Astrocyte (in vitro differentiated cells and primary cell): ENCODE results near the gene SLC10A6. TPM values are rescaled to one million over a fixed set of nuclear protein-coding genes. Genes with fewer than 3 reads are reported as not detected.

ENCODE experiments used
- DNase-seq: peaks from one replicate; pipeline ENCODE4 v3.0.0-alpha.2; 2010; ENCODE audit warnings: low read depth
- FAIRE-seq: peaks from 2 replicates; lab custom pipeline; 2011; peaks lifted over from hg19 to GRCh38; lab: Jason Lieb, UNC
- H2AFZ ChIP-seq: 2 replicates; pipeline ENCODE4 v1.6.0; 2012; ENCODE audit warnings: low read depth, low read length, inconsistent platforms
- H3K27ac ChIP-seq: 2 replicates; pipeline ENCODE4 v1.5.1; 2011; ENCODE audit warnings: low read depth, low read length, inconsistent platforms
- H3K27me3 ChIP-seq: 2 replicates; pipeline ENCODE4 v1.6.0; 2011; ENCODE audit warnings: low read length, inconsistent platforms; ENCODE audit not compliant: insufficient read depth
- H3K36me3 ChIP-seq: 2 replicates; pipeline ENCODE4 v1.5.1; 2011; ENCODE audit warnings: low read length, inconsistent platforms; ENCODE audit not compliant: insufficient read depth
- H3K4me1 ChIP-seq: 2 replicates; pipeline ENCODE4 v1.5.1; 2011; ENCODE audit warnings: low read length, inconsistent platforms; ENCODE audit not compliant: insufficient read depth
- H3K4me2 ChIP-seq: 2 replicates; pipeline ENCODE4 v1.6.0; 2012; ENCODE audit warnings: low read length, inconsistent platforms
- H3K4me3 ChIP-seq: 2 replicates; pipeline ENCODE4 v1.5.1; 2011; ENCODE audit warnings: low read depth, mild to moderate bottlenecking, low read length, inconsistent platforms; ENCODE audit not compliant: insufficient read depth
- H3K79me2 ChIP-seq: 2 replicates; pipeline ENCODE4 v1.6.0; 2012; ENCODE audit warnings: mild to moderate bottlenecking, low read length, inconsistent platforms; ENCODE audit not compliant: insufficient read depth
- H3K9ac ChIP-seq: 2 replicates; pipeline ENCODE4 v1.6.0; 2012; ENCODE audit warnings: mild to moderate bottlenecking, low read length, inconsistent platforms
- H3K9me3 ChIP-seq: 2 replicates; pipeline ENCODE4 v1.5.1; 2012; ENCODE audit warnings: low read depth, mild to moderate bottlenecking, low read length, inconsistent platforms; ENCODE audit not compliant: insufficient read depth
- H4K20me1 ChIP-seq: 2 replicates; pipeline ENCODE4 v1.6.0; 2012; ENCODE audit warnings: low read length, inconsistent platforms; ENCODE audit not compliant: insufficient read depth
- H3K27ac Mint-ChIP-seq: one replicate; pipeline ENCODE4 v1.8.0; 2021; ENCODE audit warnings: mild to moderate bottlenecking, mixed read lengths; ENCODE audit not compliant: unreplicated experiment
- H3K27me3 Mint-ChIP-seq: one replicate; pipeline ENCODE4 v1.8.0; 2021; ENCODE audit warnings: low read depth, mixed read lengths; ENCODE audit not compliant: unreplicated experiment
- H3K36me3 Mint-ChIP-seq: one replicate; pipeline ENCODE4 v1.8.0; 2021; ENCODE audit warnings: low read depth, mixed read lengths; ENCODE audit not compliant: unreplicated experiment
- H3K4me1 Mint-ChIP-seq: one replicate; pipeline ENCODE4 v1.8.0; 2021; ENCODE audit warnings: low read depth, mixed read lengths; ENCODE audit not compliant: unreplicated experiment
- H3K4me3 Mint-ChIP-seq: one replicate; pipeline ENCODE4 v1.8.0; 2021; ENCODE audit warnings: mild to moderate bottlenecking, moderate library complexity, mixed read lengths; ENCODE audit not compliant: unreplicated experiment
- H3K9me3 Mint-ChIP-seq: one replicate; pipeline ENCODE4 v1.8.0; 2021; ENCODE audit warnings: mild to moderate bottlenecking, mixed read lengths; ENCODE audit not compliant: unreplicated experiment
- EZH2 ChIP-seq: IDR thresholded peaks from 2 replicates; pipeline ENCODE4 v1.6.1; 2012; ENCODE audit warnings: mild to moderate bottlenecking, low read length, inconsistent platforms; ENCODE audit not compliant: insufficient read depth
- total RNA-seq: library from RNA; stranded (reverse); gene quantifications from 2 replicates; pipeline ENCODE4 v1.2.1, GENCODE V29; 2021
- TF ChIP-seq, protein P1 (sequence below): IDR thresholded peaks from 2 replicates; pipeline ENCODE4 v1.5.1; 2011; ENCODE audit warnings: low read depth, mild to moderate bottlenecking, inconsistent platforms, low read length, moderate library complexity; ENCODE audit not compliant: insufficient read depth

SLC10A6 gene
- total RNA-seq, 1 donor from 2014 or later, result not detected

- Histone ChIP-seq H4K20me1 (no peaks in the 10 kb centered on the region), H3K9ac (no peak overlapping the region), H3K36me3 (no peaks in the 10 kb centered on the region), H3K9me3 (no peaks in the 10 kb centered on the region), H3K4me2 (no peak overlapping the region), H3K79me2 (no peaks in the 10 kb centered on the region), H3K4me3 (no peak overlapping the region), H2AFZ (no peak overlapping the region), H3K27me3 (no peaks in the 10 kb centered on the region), H3K27ac (no peak overlapping the region), H3K4me1 (no peaks in the 10 kb centered on the region)
- H3K4me1 Mint-ChIP-seq, result peaks cover 12% of the 10 kb centered on the region
- no peak for DNase-seq
- no peak for FAIRE-seq
- peak overlapping the region; percentile 0 for H3K4me3 Mint-ChIP-seq
- TF ChIP-seq EZH2, result no peak
- TF ChIP-seq, protein P1, sequence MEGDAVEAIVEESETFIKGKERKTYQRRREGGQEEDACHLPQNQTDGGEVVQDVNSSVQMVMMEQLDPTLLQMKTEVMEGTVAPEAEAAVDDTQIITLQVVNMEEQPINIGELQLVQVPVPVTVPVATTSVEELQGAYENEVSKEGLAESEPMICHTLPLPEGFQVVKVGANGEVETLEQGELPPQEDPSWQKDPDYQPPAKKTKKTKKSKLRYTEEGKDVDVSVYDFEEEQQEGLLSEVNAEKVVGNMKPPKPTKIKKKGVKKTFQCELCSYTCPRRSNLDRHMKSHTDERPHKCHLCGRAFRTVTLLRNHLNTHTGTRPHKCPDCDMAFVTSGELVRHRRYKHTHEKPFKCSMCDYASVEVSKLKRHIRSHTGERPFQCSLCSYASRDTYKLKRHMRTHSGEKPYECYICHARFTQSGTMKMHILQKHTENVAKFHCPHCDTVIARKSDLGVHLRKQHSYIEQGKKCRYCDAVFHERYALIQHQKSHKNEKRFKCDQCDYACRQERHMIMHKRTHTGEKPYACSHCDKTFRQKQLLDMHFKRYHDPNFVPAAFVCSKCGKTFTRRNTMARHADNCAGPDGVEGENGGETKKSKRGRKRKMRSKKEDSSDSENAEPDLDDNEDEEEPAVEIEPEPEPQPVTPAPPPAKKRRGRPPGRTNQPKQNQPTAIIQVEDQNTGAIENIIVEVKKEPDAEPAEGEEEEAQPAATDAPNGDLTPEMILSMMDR, result no peak
- H3K27ac Mint-ChIP-seq, result no peak overlapping the region
- no peaks in the 10 kb centered on the region for H3K9me3 Mint-ChIP-seq
- H3K36me3 Mint-ChIP-seq, result no peaks in the 10 kb centered on the region
- H3K27me3 Mint-ChIP-seq, result peaks cover 2% of the 10 kb centered on the region
Measured at GRCh38 chr4:86857341-86858052, 8.3 kb upstream of the SLC10A6 start.

- Mint-ChIP-seq H3K4me3 (no peak overlapping the region), H3K36me3 (no peaks in the 10 kb centered on the region), H3K27me3 (peaks cover 2% of the 10 kb centered on the region), H3K27ac (no peak overlapping the region), H3K4me1 (peaks cover 12% of the 10 kb centered on the region), H3K9me3 (no peaks in the 10 kb centered on the region)
- Histone ChIP-seq H3K36me3 (no peaks in the 10 kb centered on the region), H3K4me2 (no peak overlapping the region), H3K9me3 (no peaks in the 10 kb centered on the region), H3K27me3 (no peaks in the 10 kb centered on the region), H3K4me1 (no peaks in the 10 kb centered on the region), H3K4me3 (no peak overlapping the region), H2AFZ (no peak overlapping the region), H3K9ac (no peak overlapping the region), H3K79me2 (no peaks in the 10 kb centered on the region), H4K20me1 (no peaks in the 10 kb centered on the region), H3K27ac (no peak overlapping the region)
- TF ChIP-seq, protein P1, result no peak
- no peak for TF ChIP-seq EZH2
- DNase-seq, result no peak
- FAIRE-seq, result no peak
Measured at GRCh38 chr4:86856896-86857295, 7.7 kb upstream of the SLC10A6 start.

DNA sequence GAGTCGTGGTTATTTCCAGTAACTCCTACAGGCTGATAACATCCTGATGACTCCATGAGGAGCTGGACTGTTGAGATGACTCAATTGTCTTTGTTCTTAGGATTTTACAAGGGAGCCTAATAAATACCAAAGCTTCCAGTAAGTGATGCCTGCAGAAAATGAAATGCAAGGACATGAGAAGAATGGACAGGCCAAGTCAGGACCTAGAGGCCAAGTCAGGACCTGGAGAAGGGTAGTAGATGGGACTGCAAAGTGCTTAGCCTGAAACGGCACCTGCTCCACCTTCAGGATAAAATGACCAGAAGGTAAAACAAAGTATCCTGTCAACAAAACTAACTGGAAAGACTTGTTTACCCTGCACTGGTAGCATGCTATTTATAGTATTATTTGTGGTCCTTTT, 6.4 kb upstream of the SLC10A6 start:
- Histone ChIP-seq H3K9me3 (no peaks in the 10 kb centered on the region), H3K9ac (no peak overlapping the region), H3K4me2 (no peak overlapping the region), H3K27ac (no peak overlapping the region), H2AFZ (no peak overlapping the region), H3K4me1 (no peaks in the 10 kb centered on the region), H3K27me3 (no peaks in the 10 kb centered on the region), H3K79me2 (no peaks in the 10 kb centered on the region), H4K20me1 (no peaks in the 10 kb centered on the region), H3K36me3 (no peaks in the 10 kb centered on the region), H3K4me3 (no peak overlapping the region)
- peak; percentile 97 for FAIRE-seq
- peak; percentile 71 for DNase-seq
- Mint-ChIP-seq H3K36me3 (no peaks in the 10 kb centered on the region), H3K9me3 (no peaks in the 10 kb centered on the region), H3K4me3 (no peak overlapping the region), H3K4me1 (peaks cover 12% of the 10 kb centered on the region), H3K27ac (no peak overlapping the region), H3K27me3 (peaks cover 1% of the 10 kb centered on the region)
- TF ChIP-seq EZH2, result no peak
- TF ChIP-seq, protein P1, result no peak
